Endodermal cell (in vitro differentiated cells): ENCODE data around the gene MOB1B. TPM values are rescaled to one million over a fixed set of nuclear protein-coding genes. Genes with fewer than 3 reads are reported as not detected.

Experiments
- DNase-seq: peaks from one replicate; pipeline ENCODE4 v3.0.0-alpha.2; 2017
- H3K27ac ChIP-seq: 2 replicates; pipeline ENCODE4 v1.5.1; 2013; ENCODE audit warnings: mild to moderate bottlenecking, low read depth, low read length, moderate library complexity
- H3K27me3 ChIP-seq: 2 replicates; pipeline ENCODE4 v1.6.1; 2013; ENCODE audit warnings: mild to moderate bottlenecking, low read length, moderate library complexity; ENCODE audit not compliant: insufficient read depth, control insufficient read depth, poor library complexity, severe bottlenecking
- H3K36me3 ChIP-seq: 2 replicates; pipeline ENCODE4 v1.7.0; 2013; ENCODE audit warnings: mild to moderate bottlenecking, low read length, moderate library complexity; ENCODE audit not compliant: control insufficient read depth, insufficient read depth
- H3K4me1 ChIP-seq: one replicate; pipeline ENCODE4 v1.7.0; 2013; ENCODE audit warnings: low read length; ENCODE audit not compliant: control insufficient read depth, insufficient read depth
- H3K4me3 ChIP-seq: 2 replicates; pipeline ENCODE4 v1.5.1; 2013; ENCODE audit warnings: mild to moderate bottlenecking, low read length, moderate library complexity
- H3K9ac ChIP-seq: 2 replicates; pipeline ENCODE4 v1.6.1; 2013; ENCODE audit warnings: mild to moderate bottlenecking, low read length, moderate library complexity; ENCODE audit not compliant: poor library complexity, severe bottlenecking; ENCODE audit errors: extremely low read depth
- H3K9me3 ChIP-seq: 2 replicates; pipeline ENCODE4 v1.6.1; 2013; ENCODE audit warnings: mild to moderate bottlenecking, low read length, moderate library complexity; ENCODE audit not compliant: control insufficient read depth
- H3K27ac Mint-ChIP-seq: 2 replicates; pipeline ENCODE4 v1.8.0; 2020; ENCODE audit warnings: mixed read lengths
- H3K27me3 Mint-ChIP-seq: 2 replicates; pipeline ENCODE4 v1.8.0; 2021; ENCODE audit warnings: mild to moderate bottlenecking, mixed read lengths; ENCODE audit not compliant: insufficient read depth
- H3K36me3 Mint-ChIP-seq: 2 replicates; pipeline ENCODE4 v1.8.0; 2020; ENCODE audit warnings: low read depth, mixed read lengths
- H3K4me1 Mint-ChIP-seq: 2 replicates; pipeline ENCODE4 v1.8.0; 2020; ENCODE audit warnings: mixed read lengths
- H3K4me3 Mint-ChIP-seq: 2 replicates; pipeline ENCODE4 v1.8.0; 2020; ENCODE audit warnings: mild to moderate bottlenecking, moderate library complexity, mixed read lengths
- H3K9me3 Mint-ChIP-seq: 2 replicates; pipeline ENCODE4 v1.8.0; 2020; ENCODE audit warnings: mild to moderate bottlenecking, mixed read lengths
- WGBS, 2 experiments: methylation state at CpG; one replicate each; pipeline versions ENCODE4 v1.1.5 to v1.1.7; 2013; ENCODE audit warnings: missing lambda C conversion rate in 2 of 2, mixed read lengths in 1 of 2; ENCODE audit not compliant: insufficient coverage in 1 of 2, insufficient read length in 1 of 2; 5-methylcytosine and 5-hydroxymethylcytosine counted together
- total RNA-seq, 2 donors: library from RNA; stranded (reverse); fragmentation: NEBNext Ultra II Directional in 1 of 2; extraction: Animal tissue kit (Norgen Biotek cat#: 25700) in 1 of 2; gene quantifications; 2 replicates in 1 of 2; 3 replicates in 1 of 2; pipeline ENCODE4 v1.2.1, GENCODE V29; 2021
- TF ChIP-seq, protein P1 (sequence below): fragments of 200-600 bp; sonication (generic); conservative IDR thresholded peaks from 2 replicates; pipeline ENCODE4 v1.5.0; 2021; ENCODE audit warnings: antibody characterized with exemption, mild to moderate bottlenecking

Gene MOB1B
- total RNA-seq, 2 donors from 2014 or later: 28.7 to 30.5 TPM

- no peak for DNase-seq
- Mint-ChIP-seq H3K4me1 (peaks cover 7% of the 10 kb centered on the region), H3K4me3 (peak overlapping the region; percentile 93), H3K9me3 (no peaks in the 10 kb centered on the region), H3K27ac (peak overlapping the region; percentile 94), H3K27me3 (no peaks in the 10 kb centered on the region), H3K36me3 (peaks cover 16% of the 10 kb centered on the region)
- Histone ChIP-seq H3K4me1 (no peaks in the 10 kb centered on the region), H3K36me3 (peaks cover 19% of the 10 kb centered on the region), H3K9me3 (no peaks in the 10 kb centered on the region), H3K4me3 (peak overlapping the region; percentile 97), H3K27me3 (no peaks in the 10 kb centered on the region), H3K9ac (peak overlapping the region; percentile 57), H3K27ac (peak overlapping the region; percentile 61)
- TF ChIP-seq, protein P1, sequence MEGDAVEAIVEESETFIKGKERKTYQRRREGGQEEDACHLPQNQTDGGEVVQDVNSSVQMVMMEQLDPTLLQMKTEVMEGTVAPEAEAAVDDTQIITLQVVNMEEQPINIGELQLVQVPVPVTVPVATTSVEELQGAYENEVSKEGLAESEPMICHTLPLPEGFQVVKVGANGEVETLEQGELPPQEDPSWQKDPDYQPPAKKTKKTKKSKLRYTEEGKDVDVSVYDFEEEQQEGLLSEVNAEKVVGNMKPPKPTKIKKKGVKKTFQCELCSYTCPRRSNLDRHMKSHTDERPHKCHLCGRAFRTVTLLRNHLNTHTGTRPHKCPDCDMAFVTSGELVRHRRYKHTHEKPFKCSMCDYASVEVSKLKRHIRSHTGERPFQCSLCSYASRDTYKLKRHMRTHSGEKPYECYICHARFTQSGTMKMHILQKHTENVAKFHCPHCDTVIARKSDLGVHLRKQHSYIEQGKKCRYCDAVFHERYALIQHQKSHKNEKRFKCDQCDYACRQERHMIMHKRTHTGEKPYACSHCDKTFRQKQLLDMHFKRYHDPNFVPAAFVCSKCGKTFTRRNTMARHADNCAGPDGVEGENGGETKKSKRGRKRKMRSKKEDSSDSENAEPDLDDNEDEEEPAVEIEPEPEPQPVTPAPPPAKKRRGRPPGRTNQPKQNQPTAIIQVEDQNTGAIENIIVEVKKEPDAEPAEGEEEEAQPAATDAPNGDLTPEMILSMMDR: no peak
- 27 to 40% methylated on average over 7 to 8 of the region's 8 CpGs for WGBS, 2 experiments
Measured at GRCh38 chr4:70901607-70901983, 574 bp upstream of the MOB1B start.

- Histone ChIP-seq H3K4me3 (peak overlapping the region; percentile 97), H3K9me3 (no peaks in the 10 kb centered on the region), H3K27ac (peak overlapping the region; percentile 77), H3K27me3 (no peaks in the 10 kb centered on the region), H3K4me1 (no peaks in the 10 kb centered on the region), H3K36me3 (peaks cover 26% of the 10 kb centered on the region), H3K9ac (peak overlapping the region; percentile 88)
- Mint-ChIP-seq H3K4me1 (peaks cover 7% of the 10 kb centered on the region), H3K36me3 (peaks cover 24% of the 10 kb centered on the region), H3K27me3 (no peaks in the 10 kb centered on the region), H3K9me3 (no peaks in the 10 kb centered on the region), H3K27ac (peak overlapping the region; percentile 89), H3K4me3 (peak overlapping the region; percentile 93)
- 0% methylated on average over 10 to 46 of the region's 48 CpGs for WGBS, 2 experiments
- DNase-seq: no peak
- TF ChIP-seq, protein P1: no peak
Measured at GRCh38 chr4:70902577-70903290, 565 bp downstream of the MOB1B start.

DNA sequence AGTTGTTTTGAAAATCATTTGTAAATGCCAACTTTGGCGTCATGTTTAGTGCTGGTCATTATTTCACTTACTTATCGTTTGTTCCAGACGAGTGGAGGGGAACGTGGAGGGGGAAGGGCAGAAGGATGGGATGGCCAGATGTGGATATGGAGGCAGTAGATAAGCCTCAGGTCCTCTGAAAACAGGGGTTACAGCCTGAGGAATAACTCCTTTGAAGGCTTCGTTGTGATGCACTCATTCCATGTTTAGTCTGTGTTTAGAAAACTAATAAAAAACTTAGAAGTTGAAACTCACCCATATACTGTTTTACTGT is 1.1 kb downstream of the MOB1B start:
- DNase-seq: no peak
- TF ChIP-seq, protein P1: no peak
- Histone ChIP-seq H3K4me3 (peak overlapping the region; percentile 97), H3K9ac (peak overlapping the region; percentile 88), H3K9me3 (no peaks in the 10 kb centered on the region), H3K36me3 (peaks cover 26% of the 10 kb centered on the region), H3K4me1 (no peaks in the 10 kb centered on the region), H3K27ac (no peak overlapping the region), H3K27me3 (no peaks in the 10 kb centered on the region)
- H3K27me3 Mint-ChIP-seq: no peaks in the 10 kb centered on the region
- peaks cover 24% of the 10 kb centered on the region for H3K36me3 Mint-ChIP-seq
- 7 to 8% methylated on average over 2 to 5 of the region's 5 CpGs for WGBS, 2 experiments
- peak overlapping the region; percentile 87 for H3K27ac Mint-ChIP-seq
- peak overlapping the region; percentile 93 for H3K4me3 Mint-ChIP-seq
- peaks cover 7% of the 10 kb centered on the region for H3K4me1 Mint-ChIP-seq
- H3K9me3 Mint-ChIP-seq: no peaks in the 10 kb centered on the region
